Mammary epithelial cell (primary cell): Measurements from ENCODE around the gene PODXL2.

Experiments
- CTCF ChIP-seq, 2 donors: IDR thresholded peaks in 1 of 2; conservative IDR thresholded peaks in 1 of 2; 2 replicates each; pipeline ENCODE4 v1.5.1; 2011 to 2012; ENCODE audit warnings: inconsistent platforms in 2 of 2, low read length in 2 of 2, mild to moderate bottlenecking in 2 of 2, control low read depth in 1 of 2, low read depth in 1 of 2; ENCODE audit not compliant: insufficient read depth in 1 of 2; ENCODE audit errors: extremely low read depth in 1 of 2
- EZH2 ChIP-seq: IDR thresholded peaks from 2 replicates; pipeline ENCODE4 v1.6.1; 2012; ENCODE audit warnings: low read length, inconsistent platforms, borderline replicate concordance

DNA sequence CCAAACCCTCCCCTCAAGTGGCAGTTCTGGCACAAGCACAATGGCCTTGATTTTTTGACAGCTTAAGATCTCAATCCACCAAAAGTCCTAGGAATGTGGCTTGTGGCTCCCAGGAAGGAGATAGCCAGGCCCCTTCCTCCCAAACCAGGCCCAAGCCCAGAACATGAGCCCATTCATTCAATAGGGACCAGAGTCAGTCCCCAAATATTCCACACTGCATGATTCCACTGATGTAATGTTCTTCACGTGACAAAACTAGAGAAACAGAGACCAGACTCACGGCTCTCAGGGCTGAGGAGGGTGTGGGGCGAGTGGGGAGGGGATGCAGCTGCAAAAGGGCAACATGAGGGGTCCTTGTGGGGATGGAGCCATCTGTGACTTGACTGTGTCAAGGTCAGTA, 69.3 kb downstream of the PODXL2 start:
- no peak for TF ChIP-seq CTCF (conservative IDR thresholded peaks at IDR 0.05 in 1 of 2, IDR thresholded peaks at IDR 0.05 in 1 of 2; ENCODE audit: extremely low read depth in 1 of 2, insufficient read depth in 1 of 2, low read depth in 1 of 2, low read length in 2 of 2)
- no peak for TF ChIP-seq EZH2
